A549 treated with ZK216348 at 1 μM for 4 hours (cell line): Measurements from ENCODE around the gene TRA2A. TPM values are rescaled to one million over a fixed set of nuclear protein-coding genes. Genes with fewer than 3 reads are reported as not detected.

Source experiments
- total RNA-seq: library from RNA; stranded (reverse); fragments of 200-300 nt; extraction: Qiagen RNA extraction; gene quantifications from 5 replicates; pipeline ENCODE4 v1.2.3, GENCODE V29; 2022; ENCODE audit warnings: low read depth

Gene TRA2A
- 69.1 to 88.0 TPM (median 80.7 TPM) in 5 replicates for total RNA-seq

DNA sequence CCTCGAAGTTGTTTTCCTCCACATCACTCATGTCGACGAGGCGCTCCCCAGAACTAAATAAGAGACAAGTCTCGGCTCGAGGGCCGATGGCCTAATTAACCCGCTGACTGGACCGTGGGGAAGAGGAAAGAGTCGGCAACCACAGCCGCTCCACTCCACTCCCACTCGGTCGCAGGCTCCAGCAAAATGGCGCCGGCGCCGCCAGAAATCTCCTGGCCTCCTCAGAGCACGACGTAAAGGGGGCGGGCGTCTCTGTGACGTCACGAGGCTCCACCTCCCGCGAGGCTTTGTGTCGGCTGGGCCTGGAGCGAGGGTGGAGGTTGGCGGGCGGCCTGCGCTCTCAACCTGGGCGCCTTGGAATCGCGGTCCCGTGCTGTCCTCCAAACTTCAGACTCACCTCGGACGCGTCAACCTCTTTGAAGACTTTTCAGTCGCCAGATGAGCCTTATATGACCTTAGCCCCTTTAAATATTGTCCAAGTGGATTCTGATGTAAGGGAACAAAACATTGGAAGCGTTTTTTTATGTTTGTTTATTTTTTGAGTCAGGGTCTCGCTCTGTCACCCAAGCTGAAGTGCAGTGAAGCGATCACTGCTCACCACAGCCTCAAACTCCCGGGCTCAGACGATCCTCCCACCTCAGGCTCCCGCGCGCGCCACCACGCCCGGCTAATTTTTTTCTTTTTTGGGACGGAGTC lies at the start of gene TRA2A:
TSS of gene TRA2A (minus strand) at position 188 of the 696 bp plus-strand sequence. CDS start at position 31, 157 bp downstream.

DNA sequence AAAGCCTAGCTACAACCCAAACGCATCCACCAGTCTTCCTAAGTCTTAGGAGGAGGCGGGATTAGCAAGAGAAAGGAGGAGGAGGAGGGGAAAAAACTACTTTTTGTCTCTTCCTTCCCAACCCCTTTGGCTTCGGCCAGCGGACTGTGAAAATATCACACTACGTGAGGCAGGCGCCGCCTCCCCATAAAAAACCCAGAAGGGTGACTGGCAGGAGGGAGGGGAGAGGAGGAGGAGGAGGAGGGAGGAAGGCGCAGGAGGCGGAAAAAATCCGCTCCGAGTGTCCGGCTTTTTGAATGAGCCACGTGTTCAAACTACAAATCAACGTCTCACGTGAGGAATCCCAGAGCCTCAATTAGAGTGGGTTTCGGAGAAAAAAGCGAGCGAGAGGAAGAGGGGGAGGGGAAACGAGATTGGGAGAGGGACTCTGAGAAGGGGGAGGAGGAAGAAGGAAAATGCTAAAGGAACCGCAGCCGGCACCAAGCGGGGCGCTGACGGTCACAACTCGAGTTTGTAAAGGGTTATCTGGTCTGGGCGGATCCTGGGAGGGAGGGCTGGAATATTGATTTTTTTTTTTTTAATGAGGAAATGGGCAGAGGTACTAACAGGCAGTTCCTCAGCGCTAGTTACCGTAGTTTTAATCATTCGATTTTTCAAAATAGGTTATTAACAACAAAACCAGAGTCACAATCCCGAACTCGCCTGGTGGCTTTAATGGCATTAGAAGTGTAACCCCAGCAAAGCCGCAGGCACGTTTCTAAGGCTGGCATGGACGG lies 61.3 kb downstream of the TRA2A start, which contains the start of gene IGF2BP3:
TSS of gene IGF2BP3 (minus strand) at position 162 of the 776 bp plus-strand sequence. CDS start 381 bp downstream, outside the sequence.

Other genes with a start within 250 kb of the TRA2A start
- 67.7 to 91.6 TPM (median 89.2 TPM) in 5 replicates for gene MALSU1, start 232.6 kb downstream of the TRA2A start, total RNA-seq
- 19.2 to 34.3 TPM (median 24.8 TPM) in 5 replicates for gene IGF2BP3, start 61.5 kb downstream of the TRA2A start, total RNA-seq
- gene CCDC126, start 65.4 kb upstream of the TRA2A start, total RNA-seq = 2.2 to 3.6 TPM (median 3.0 TPM) in 5 replicates
- gene FAM221A, start 148.2 kb upstream of the TRA2A start, total RNA-seq = 0.15 to 0.60 TPM (median 0.22 TPM) in 5 replicates
- 0.55 to 1.2 TPM (median 0.66 TPM) in 5 replicates for gene STK31, start 178.2 kb upstream of the TRA2A start, total RNA-seq